ENCODE results near the gene ENHO. TPM values are rescaled to one million over a fixed set of nuclear protein-coding genes. Genes with fewer than 3 reads are reported as not detected.

Gene ENHO
- not detected in 2 replicates for total RNA-seq

GRCh38 chr9:34522971-34523797 lies at the start of gene ENHO:
Gene ENHO (minus strand): TSS chr9:34522990. CDS start chr9:34521695, 1,295 bp downstream.

Other genes with a start within 250 kb of the ENHO start
- gene KIF24, start 193.7 kb downstream of the ENHO start, total RNA-seq: 2.9 and 3.2 TPM in 2 replicates
- gene NUDT2, start 193.4 kb downstream of the ENHO start, total RNA-seq: 53.2 and 67.5 TPM in 2 replicates
- gene MYORG, start 146.1 kb downstream of the ENHO start, total RNA-seq: 2.6 and 2.7 TPM in 2 replicates
- gene FAM219A, start 64.4 kb downstream of the ENHO start, total RNA-seq: 13.0 and 16.7 TPM in 2 replicates
- under 0.01 TPM in 1 of 2 replicates, not detected in the other for gene DNAI1, start 64.2 kb downstream of the ENHO start, total RNA-seq
- 0.86 TPM in 1 of 2 replicates, not detected in the other for gene CNTFR, start 66.7 kb upstream of the ENHO start, total RNA-seq
- gene RPP25L, start 89.1 kb upstream of the ENHO start, total RNA-seq: 32.6 and 43.8 TPM in 2 replicates
- gene DCTN3, start 97.5 kb upstream of the ENHO start, total RNA-seq: 179 and 213 TPM in 2 replicates
- gene ARID3C, start 106.1 kb upstream of the ENHO start, total RNA-seq: under 0.01 and 0.58 TPM in 2 replicates
- 201 and 244 TPM in 2 replicates for gene SIGMAR1, start 114.8 kb upstream of the ENHO start, total RNA-seq
- 19.0 and 20.2 TPM in 2 replicates for gene GALT, start 123.7 kb upstream of the ENHO start, total RNA-seq
- 7.6 and 13.5 TPM in 2 replicates for gene IL11RA, start 129.2 kb upstream of the ENHO start, total RNA-seq
- gene CCL27, start 139.7 kb upstream of the ENHO start, total RNA-seq: 0.58 TPM in 1 of 2 replicates, not detected in the other
- not detected in 2 replicates for gene CCL19, start 168.3 kb upstream of the ENHO start, total RNA-seq
- not detected in 2 replicates for gene CCL21, start 187.1 kb upstream of the ENHO start, total RNA-seq

All from myometrial cell (primary cell).